Tibial nerve (tissue), 4 donors: ENCODE measurements around the gene MLNR.

Source experiments
- EP300 ChIP-seq, 2 donors: sonication (generic); formaldehyde crosslinking; IDR thresholded peaks; one replicate each; pipeline ENCODE4 v1.6.1; 2017; ENCODE audit warnings: antibody characterized with exemption in 2 of 2, mild to moderate bottlenecking in 1 of 2
- POLR2A ChIP-seq, 2 donors: fragments of 450-650 bp; IDR thresholded peaks; one replicate each; pipeline ENCODE4 v1.6.1; 2017; ENCODE audit warnings: antibody characterized with exemption in 2 of 2, mild to moderate bottlenecking in 2 of 2, moderate library complexity in 2 of 2
- TF ChIP-seq, protein P1 (sequence below), 5 experiments: fragments of 200-600 bp in 3 of 5; fragments of 450-650 bp in 2 of 5; sonication (generic) in 3 of 5; IDR thresholded peaks; one replicate each; pipeline ENCODE4 v1.5.1; 2016 to 2019; ENCODE audit warnings: antibody characterized with exemption in 5 of 5, mild to moderate bottlenecking in 3 of 5, moderate library complexity in 2 of 5

DNA sequence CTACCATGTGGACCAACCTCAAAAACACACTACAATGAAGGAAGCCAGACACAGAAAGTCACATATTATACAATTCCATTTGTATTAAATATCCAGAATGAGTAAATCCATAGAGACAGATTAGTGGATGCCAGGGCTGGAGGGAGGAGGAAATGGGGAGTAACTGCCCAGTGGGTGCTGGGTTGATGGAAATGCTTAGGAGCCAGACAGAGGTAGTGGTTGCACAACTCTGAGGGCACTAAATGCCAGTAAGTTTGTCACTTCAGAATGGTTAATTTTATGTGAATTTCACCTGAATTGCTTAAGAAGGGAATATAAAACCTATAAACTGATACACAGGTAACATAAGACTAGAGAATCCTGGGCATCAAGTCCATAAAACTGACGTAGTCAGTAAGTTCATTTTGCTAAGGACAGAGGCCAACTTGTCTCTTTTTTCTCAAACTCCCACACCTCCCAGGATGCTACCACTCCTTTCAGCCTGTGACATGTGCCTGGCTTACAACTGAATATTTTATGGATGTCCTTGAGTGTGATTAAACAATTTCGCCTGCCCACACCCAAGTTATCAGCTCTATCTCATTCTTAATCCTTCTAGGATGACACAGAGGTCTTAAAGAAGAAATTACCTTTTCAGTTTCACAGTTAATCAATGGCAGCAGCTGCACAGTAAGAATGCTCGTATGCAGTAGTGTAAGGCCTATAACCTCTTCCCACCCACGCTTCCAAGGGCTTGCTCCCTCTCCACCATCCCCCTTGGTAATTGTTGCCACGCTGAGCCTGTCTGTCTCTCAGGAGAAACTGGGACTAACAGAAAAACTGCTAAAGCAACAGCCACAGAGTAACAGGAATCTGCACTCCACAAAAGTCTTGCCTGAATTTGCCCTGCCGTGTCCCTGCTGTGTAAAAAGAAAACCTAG is 5.9 kb upstream of the MLNR start:
- no peak for TF ChIP-seq POLR2A (IDR thresholded peaks at IDR 0.05)
- TF ChIP-seq, protein P1, sequence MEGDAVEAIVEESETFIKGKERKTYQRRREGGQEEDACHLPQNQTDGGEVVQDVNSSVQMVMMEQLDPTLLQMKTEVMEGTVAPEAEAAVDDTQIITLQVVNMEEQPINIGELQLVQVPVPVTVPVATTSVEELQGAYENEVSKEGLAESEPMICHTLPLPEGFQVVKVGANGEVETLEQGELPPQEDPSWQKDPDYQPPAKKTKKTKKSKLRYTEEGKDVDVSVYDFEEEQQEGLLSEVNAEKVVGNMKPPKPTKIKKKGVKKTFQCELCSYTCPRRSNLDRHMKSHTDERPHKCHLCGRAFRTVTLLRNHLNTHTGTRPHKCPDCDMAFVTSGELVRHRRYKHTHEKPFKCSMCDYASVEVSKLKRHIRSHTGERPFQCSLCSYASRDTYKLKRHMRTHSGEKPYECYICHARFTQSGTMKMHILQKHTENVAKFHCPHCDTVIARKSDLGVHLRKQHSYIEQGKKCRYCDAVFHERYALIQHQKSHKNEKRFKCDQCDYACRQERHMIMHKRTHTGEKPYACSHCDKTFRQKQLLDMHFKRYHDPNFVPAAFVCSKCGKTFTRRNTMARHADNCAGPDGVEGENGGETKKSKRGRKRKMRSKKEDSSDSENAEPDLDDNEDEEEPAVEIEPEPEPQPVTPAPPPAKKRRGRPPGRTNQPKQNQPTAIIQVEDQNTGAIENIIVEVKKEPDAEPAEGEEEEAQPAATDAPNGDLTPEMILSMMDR (IDR thresholded peaks at IDR 0.05) = no peak
- no peak for TF ChIP-seq EP300 (IDR thresholded peaks at IDR 0.05)
